GM19463 (cell line): Measurements from ENCODE around the gene MAPRE3.
"Not testable (repeated sequence)": the region's sequence is repeated elsewhere in the genome, so short reads cannot be mapped to it uniquely, and the experiment has no call there.

Source experiments
- ATAC-seq: cut with Tn5 transposase; IDR thresholded peaks from one replicate; pipeline ENCODE4 v1.9.1; 2021; ENCODE audit warnings: mild to moderate bottlenecking, moderate library complexity; ENCODE audit not compliant: unreplicated experiment

Gene MAPRE3

GRCh38 chr2:27065128-27065527, 94.7 kb downstream of the MAPRE3 start:
- ATAC-seq: no peak

GRCh38 chr2:27067385-27067784, 96.9 kb downstream of the MAPRE3 start:
- ATAC-seq: no peak

- no peak for ATAC-seq
These were observed 99.0 kb downstream of the MAPRE3 start for GRCh38 chr2:27069436-27069835.

- no peak for ATAC-seq
These were observed 99.7 kb downstream of the MAPRE3 start for GRCh38 chr2:27069961-27070618.

DNA sequence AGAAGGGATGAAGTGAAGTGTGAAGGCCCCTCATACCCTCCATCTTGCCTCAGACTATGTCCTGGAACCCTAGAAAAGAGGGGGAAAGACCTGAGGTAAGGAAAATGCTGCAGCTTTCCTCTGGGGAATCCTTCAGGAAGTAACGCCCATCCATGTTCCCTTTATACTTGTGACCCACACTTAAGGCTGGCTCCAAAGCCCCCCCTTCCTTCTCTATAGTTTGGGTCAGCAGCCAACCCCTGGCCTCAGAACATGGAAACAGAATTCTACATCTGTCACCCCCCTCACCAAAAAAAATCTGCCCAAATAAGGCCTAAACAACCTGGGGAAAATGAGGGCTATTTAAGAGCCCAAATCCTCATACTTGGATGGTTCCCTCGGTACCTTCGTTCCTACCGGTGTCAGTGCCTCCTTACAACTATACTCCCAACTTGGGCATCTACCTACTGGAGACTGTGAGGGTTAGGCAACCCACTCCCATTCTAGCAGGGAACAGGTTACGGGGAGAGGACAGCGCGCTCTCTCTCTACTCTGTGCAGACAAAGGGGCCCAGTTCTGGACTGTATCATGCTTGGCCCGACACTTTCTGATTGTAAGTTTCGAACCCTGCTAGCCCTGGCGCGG, 100.3 kb downstream of the MAPRE3 start:
- no peak for ATAC-seq

DNA sequence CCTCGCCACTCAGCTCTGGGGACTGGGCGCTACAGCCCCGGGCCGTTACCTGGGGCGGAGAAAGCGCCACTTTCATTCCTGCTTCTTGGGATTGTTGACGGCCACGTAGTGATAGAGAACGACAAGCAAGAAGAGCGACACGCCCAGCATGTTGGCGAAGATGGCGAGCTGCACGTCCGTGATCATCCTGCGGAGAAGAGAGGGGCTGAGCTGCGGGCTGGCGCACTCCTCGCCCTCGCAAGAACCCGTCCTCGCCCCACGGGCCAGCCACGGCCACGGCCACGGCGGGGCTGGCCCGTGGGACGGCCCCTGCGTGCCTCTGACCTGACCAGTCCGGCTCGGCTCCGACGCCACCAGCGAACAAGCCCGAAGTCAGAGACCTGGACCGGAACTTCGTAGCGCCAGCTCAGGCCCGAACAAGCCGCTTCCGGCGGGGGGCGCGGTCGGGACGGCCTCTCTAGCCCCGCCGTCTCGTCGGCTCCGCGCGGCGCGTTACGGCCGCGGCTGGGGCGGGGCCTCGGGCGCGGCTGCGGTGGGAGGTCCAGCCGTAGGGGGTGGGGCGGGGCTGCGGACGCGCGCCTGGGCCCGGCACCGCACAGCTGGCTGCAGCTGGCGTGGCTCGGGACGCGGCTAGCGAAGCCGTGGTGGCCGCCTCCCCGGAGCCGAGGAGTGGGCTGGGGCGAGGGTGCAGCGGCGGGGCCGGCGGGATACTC, 101.0 kb downstream of the MAPRE3 start, which contains the start of gene OST4:
Gene OST4, minus strand, starts transcription at position 378 of the 713 bp plus-strand sequence.
- ATAC-seq: peak; percentile 87

GRCh38 chr2:27071990-27072830, 101.8 kb downstream of the MAPRE3 start:
- ATAC-seq: no peak

GRCh38 chr2:27072920-27073319, 102.5 kb downstream of the MAPRE3 start:
- no peak for ATAC-seq

GRCh38 chr2:27073782-27074181, 103.3 kb downstream of the MAPRE3 start:
- ATAC-seq: no peak

DNA sequence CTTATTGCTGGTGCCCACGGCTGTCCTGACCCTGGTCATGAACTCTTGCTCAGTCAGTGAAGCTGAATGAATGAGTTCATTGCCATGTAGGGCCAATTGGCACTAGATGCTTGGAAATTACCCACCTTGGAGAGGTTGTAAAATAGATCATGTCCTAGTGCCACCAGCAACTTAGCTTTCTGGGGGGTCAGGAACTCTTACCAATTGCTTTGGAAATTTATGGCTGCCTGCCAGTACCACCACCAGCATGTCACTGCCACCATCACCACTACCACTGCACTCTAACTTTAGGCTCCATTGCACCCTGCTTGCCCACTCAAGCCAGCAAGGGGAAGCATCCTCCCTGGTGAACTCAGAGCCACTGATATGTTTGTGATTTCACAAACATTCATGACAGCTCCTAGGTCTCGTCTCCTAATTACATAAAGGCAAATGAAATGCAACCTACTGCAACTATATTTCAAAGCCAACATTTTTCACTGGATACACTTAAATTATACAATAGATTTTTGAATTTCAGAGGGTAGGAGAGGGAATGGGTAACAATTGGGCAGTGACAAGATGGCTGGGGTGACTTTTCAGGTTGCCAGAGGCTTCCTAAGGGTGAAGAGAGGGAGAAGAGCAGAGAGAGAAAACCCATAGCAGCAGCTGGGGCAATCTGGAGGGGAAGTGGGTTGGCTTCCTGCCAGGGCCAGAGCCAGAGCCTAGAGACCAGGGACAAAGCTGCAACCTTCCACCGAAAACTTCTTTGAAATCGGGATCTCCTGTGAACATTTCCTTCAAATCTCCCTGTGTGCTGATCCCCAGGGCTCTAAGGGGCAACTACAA, 104.5 kb downstream of the MAPRE3 start:
- ATAC-seq: no peak

- ATAC-seq: not testable (repeated sequence)
These were observed 105.1 kb downstream of the MAPRE3 start for GRCh38 chr2:27075566-27075871.

GRCh38 chr2:27076323-27076722, 105.9 kb downstream of the MAPRE3 start:
- no peak for ATAC-seq
